ENCODE data around the gene SIPA1. TPM values are rescaled to one million over a fixed set of nuclear protein-coding genes. Genes with fewer than 3 reads are reported as not detected.

Gene SIPA1
- total and polyA plus RNA-seq, 9 of the 15 experiments (the other 6 are each of a cell fraction or from before 2014, with no cell fraction given) = 0.25 to 85.8 (median 16.8) TPM

GRCh38 chr11:65662799-65663638, 25.1 kb downstream of the SIPA1 start, which contains the start of gene RELA (continued):
- TF ChIP-seq THRA (IDR thresholded peaks at IDR 0.05) = no peak
- no peak for TF ChIP-seq ZNF253 (CRISPR knock-in tag; conservative IDR thresholded peaks at IDR 0.05)
- TF ChIP-seq ZZZ3 (IDR thresholded peaks at IDR 0.05) = no peak
- TF ChIP-seq SMARCB1 (IDR thresholded peaks at IDR 0.05; ENCODE audit: insufficient read length, low read depth) = no peak
- no peak for TF ChIP-seq KAT2B (IDR thresholded peaks at IDR 0.05; ENCODE audit: low read depth, low read length)
- TF ChIP-seq GTF2A2 (tag; IDR thresholded peaks at IDR 0.05) = no peak
- TF ChIP-seq, protein P1, sequence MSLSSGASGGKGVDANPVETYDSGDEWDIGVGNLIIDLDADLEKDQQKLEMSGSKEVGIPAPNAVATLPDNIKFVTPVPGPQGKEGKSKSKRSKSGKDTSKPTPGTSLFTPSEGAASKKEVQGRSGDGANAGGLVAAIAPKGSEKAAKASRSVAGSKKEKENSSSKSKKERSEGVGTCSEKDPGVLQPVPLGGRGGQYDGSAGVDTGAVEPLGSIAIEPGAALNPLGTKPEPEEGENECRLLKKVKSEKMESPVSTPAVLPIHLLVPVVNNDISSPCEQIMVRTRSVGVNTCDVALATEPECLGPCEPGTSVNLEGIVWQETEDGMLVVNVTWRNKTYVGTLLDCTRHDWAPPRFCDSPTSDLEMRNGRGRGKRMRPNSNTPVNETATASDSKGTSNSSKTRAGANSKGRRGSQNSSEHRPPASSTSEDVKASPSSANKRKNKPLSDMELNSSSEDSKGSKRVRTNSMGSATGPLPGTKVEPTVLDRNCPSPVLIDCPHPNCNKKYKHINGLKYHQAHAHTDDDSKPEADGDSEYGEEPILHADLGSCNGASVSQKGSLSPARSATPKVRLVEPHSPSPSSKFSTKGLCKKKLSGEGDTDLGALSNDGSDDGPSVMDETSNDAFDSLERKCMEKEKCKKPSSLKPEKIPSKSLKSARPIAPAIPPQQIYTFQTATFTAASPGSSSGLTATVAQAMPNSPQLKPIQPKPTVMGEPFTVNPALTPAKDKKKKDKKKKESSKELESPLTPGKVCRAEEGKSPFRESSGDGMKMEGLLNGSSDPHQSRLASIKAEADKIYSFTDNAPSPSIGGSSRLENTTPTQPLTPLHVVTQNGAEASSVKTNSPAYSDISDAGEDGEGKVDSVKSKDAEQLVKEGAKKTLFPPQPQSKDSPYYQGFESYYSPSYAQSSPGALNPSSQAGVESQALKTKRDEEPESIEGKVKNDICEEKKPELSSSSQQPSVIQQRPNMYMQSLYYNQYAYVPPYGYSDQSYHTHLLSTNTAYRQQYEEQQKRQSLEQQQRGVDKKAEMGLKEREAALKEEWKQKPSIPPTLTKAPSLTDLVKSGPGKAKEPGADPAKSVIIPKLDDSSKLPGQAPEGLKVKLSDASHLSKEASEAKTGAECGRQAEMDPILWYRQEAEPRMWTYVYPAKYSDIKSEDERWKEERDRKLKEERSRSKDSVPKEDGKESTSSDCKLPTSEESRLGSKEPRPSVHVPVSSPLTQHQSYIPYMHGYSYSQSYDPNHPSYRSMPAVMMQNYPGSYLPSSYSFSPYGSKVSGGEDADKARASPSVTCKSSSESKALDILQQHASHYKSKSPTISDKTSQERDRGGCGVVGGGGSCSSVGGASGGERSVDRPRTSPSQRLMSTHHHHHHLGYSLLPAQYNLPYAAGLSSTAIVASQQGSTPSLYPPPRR (CRISPR knock-in tag; IDR thresholded peaks at IDR 0.05; ENCODE audit: borderline replicate concordance) = no peak
- TF ChIP-seq HCFC1 (IDR thresholded peaks at IDR 0.05; ENCODE audit: low read depth, low read length) = peak; percentile 37; the same call in 1 of the 2 replicates
- TF ChIP-seq SIN3A (IDR thresholded peaks at IDR 0.05; ENCODE audit: borderline replicate concordance in 2 of 2, control insufficient read depth in 1 of 2, low read depth in 2 of 2, low read length in 2 of 2) = peak in 1 of 2 experiments; percentile 79; a peak in 2 of 4 replicates
- TF ChIP-seq C11orf30 (IDR thresholded peaks at IDR 0.05; ENCODE audit: low read depth) = no peak
- TF ChIP-seq FOXA3 (CRISPR knock-in tag; conservative IDR thresholded peaks at IDR 0.05 in 1 of 2, IDR thresholded peaks at IDR 0.05 in 1 of 2) = no peak
- TF ChIP-seq STAT6 (CRISPR knock-in tag; IDR thresholded peaks at IDR 0.05) = no peak
- no peak for TF ChIP-seq CHAMP1 (IDR thresholded peaks at IDR 0.05)
- TF ChIP-seq FOXA1 (IDR thresholded peaks at IDR 0.05; ENCODE audit: borderline replicate concordance) = no peak
- TF ChIP-seq OTX1 (CRISPR knock-in tag; IDR thresholded peaks at IDR 0.05) = no peak
